ENCODE results near the gene PALM3. TPM values are rescaled to one million over a fixed set of nuclear protein-coding genes. Genes with fewer than 3 reads are reported as not detected.
"Not testable (repeated sequence)": the region's sequence is repeated elsewhere in the genome, so short reads cannot be mapped to it uniquely, and the experiment has no call there.

PALM3 gene
- total and polyA plus RNA-seq, 9 donors: 0.17 to 2.6 (median 0.33) TPM; not detected in 2

DNA sequence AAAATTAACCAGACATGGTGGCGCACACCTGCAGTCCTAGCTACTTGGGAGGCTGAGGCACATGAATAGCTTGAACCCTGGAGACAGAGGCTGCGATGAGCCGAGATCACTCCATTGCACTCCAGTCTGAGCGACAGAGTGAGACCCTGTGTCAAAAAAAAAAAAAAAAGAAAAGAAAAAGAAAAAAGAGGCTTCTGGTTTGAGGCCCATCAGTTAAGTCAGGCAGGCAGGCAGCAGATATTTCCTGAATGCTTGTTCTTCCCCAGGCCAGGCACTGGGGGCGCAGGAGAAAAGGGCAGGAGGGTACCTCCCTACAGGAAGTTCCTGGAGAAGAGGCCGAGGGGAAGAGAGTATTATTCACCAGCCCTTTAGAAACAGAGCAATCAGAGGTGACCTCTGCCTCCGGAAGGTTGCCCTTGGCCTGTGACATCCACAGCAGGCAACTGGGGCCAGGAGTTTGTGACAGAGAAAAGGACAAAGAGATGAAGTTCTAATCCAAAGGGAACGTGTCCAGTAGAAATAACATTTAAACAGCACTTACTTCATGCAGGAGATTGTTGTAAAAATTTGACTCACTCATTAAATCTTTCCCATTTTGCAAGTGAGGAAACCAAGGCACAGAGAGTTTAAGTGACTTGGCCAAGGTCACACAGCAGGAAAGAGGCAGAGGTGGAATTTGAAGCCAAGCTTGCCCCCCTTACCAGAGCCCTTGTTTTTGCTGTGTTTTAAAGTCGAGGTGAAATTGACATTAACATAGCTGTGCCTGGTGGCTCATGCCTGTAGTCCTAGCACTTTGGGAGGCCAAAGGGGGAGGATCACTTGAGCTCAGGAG is 38.3 kb downstream of the PALM3 start:
- H3K9me3 ChIP-seq: no peaks in the 10 kb centered on the region
- no peaks in the 10 kb centered on the region for H3K36me3 ChIP-seq
- no peak for DNase-seq
- WGBS, 3 donors: 54 to 63% (median 56%) methylated on average over 9 of the region's 9 CpGs
- no peak overlapping the region for H3K4me3 ChIP-seq
- no peak overlapping the region for H3K27ac ChIP-seq
- TF ChIP-seq EP300 (IDR thresholded peaks at IDR 0.05) (no peak), POLR2A (IDR thresholded peaks at IDR 0.05) (no peak)
- TF ChIP-seq, protein P1, sequence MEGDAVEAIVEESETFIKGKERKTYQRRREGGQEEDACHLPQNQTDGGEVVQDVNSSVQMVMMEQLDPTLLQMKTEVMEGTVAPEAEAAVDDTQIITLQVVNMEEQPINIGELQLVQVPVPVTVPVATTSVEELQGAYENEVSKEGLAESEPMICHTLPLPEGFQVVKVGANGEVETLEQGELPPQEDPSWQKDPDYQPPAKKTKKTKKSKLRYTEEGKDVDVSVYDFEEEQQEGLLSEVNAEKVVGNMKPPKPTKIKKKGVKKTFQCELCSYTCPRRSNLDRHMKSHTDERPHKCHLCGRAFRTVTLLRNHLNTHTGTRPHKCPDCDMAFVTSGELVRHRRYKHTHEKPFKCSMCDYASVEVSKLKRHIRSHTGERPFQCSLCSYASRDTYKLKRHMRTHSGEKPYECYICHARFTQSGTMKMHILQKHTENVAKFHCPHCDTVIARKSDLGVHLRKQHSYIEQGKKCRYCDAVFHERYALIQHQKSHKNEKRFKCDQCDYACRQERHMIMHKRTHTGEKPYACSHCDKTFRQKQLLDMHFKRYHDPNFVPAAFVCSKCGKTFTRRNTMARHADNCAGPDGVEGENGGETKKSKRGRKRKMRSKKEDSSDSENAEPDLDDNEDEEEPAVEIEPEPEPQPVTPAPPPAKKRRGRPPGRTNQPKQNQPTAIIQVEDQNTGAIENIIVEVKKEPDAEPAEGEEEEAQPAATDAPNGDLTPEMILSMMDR (IDR thresholded peaks at IDR 0.05): no peak
- H3K27me3 ChIP-seq: no peaks in the 10 kb centered on the region
- no peaks in the 10 kb centered on the region for H3K4me1 ChIP-seq (ENCODE audit: insufficient read depth)
- intact Hi-C loops (cut with DNase I): no loop called here

DNA sequence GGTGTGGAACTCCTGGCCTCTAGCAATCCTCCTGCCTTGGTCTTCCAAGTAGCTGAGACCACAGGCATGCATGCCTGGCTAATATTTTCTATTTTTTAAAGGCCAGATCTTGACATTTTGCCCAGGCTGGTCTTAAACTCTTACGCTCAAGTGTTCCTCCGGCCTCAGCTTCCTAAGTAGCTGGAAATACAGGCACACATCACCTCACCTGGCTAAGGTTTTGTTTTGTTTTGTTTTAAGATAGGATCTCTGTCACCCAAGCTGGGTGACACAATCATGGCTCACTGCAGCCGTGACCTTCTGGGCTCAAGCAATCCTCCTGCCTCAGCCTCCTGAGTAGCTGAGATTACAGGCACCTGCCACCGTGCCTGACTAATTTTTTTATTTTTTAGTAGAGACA is 39.4 kb downstream of the PALM3 start:
- WGBS, 3 donors: 63 to 71% (median 71%) methylated on average over 4 of the region's 4 CpGs
- Histone ChIP-seq H3K27ac (no peak overlapping the region), H3K36me3 (no peaks in the 10 kb centered on the region), H3K9me3 (no peaks in the 10 kb centered on the region), H3K4me3 (no peak overlapping the region), H3K27me3 (no peaks in the 10 kb centered on the region), H3K4me1 (ENCODE audit: insufficient read depth) (no peaks in the 10 kb centered on the region)
- intact Hi-C loops (cut with DNase I): no loop called here
- TF ChIP-seq POLR2A (IDR thresholded peaks at IDR 0.05) (no peak), EP300 (IDR thresholded peaks at IDR 0.05) (no peak)
- DNase-seq: no peak

GRCh38 chr19:14021474-14021873 is 40.4 kb downstream of the PALM3 start:
- no peak for DNase-seq
- intact Hi-C loops (cut with DNase I): no loop called here
- H3K36me3 ChIP-seq: no peaks in the 10 kb centered on the region
- TF ChIP-seq POLR2A (IDR thresholded peaks at IDR 0.05) (no peak), EP300 (IDR thresholded peaks at IDR 0.05) (no peak)
- TF ChIP-seq, protein P1 (IDR thresholded peaks at IDR 0.05): no peak
- WGBS, 3 donors: 54 to 69% (median 65%) methylated on average over 5 of the region's 5 CpGs
- H3K4me3 ChIP-seq: no peak overlapping the region
- no peaks in the 10 kb centered on the region for H3K9me3 ChIP-seq
- H3K27me3 ChIP-seq: no peaks in the 10 kb centered on the region
- H3K27ac ChIP-seq: no peak overlapping the region
- H3K4me1 ChIP-seq (ENCODE audit: insufficient read depth): no peaks in the 10 kb centered on the region

GRCh38 chr19:14019739-14020138 is 42.1 kb downstream of the PALM3 start:
- H3K27ac ChIP-seq; H3K36me3 ChIP-seq; H3K9me3 ChIP-seq; H3K27me3 ChIP-seq; H3K4me3 ChIP-seq; DNase-seq; H3K4me1 ChIP-seq (ENCODE audit: insufficient read depth): not testable (repeated sequence)
- intact Hi-C loops (cut with DNase I): loop anchor here in 1 of 4 donors (2.0 kb wide), 1 partner anchor 23 kb away; no protein-coding TSS in a partner anchor
- 83 to 89% (median 87%) methylated on average over 3 of the region's 3 CpGs for WGBS, 3 donors

DNA sequence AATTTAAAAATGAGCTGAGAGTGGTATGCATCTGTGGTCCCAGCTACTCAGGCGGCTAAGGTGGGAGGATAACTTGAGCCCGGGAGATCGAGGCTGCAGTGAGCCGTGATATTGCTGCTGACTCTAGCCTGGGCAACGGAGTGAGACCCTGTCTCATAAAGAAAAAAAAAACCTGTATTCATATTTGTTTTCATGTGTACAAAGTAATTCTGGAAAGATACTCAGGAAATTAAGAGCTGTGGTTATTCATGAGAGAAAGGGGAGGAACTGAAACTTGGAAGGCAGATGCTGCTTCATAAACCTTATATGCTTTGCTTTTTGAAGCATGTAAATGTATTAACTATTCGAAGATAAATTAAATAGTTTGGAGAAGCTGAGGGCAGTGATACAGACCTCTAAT is 42.8 kb downstream of the PALM3 start:
- no peaks in the 10 kb centered on the region for H3K4me1 ChIP-seq (ENCODE audit: insufficient read depth)
- TF ChIP-seq EP300 (IDR thresholded peaks at IDR 0.05) (no peak), POLR2A (IDR thresholded peaks at IDR 0.05) (no peak)
- TF ChIP-seq, protein P1 (IDR thresholded peaks at IDR 0.05): no peak
- H3K27me3 ChIP-seq: no peaks in the 10 kb centered on the region
- intact Hi-C loops (cut with DNase I): loop anchor here in 1 of 4 donors (2.0 kb wide), 1 partner anchor 22 kb away; no protein-coding TSS in a partner anchor
- H3K9me3 ChIP-seq: no peaks in the 10 kb centered on the region
- 48 to 61% (median 53%) methylated on average over 6 of the region's 6 CpGs for WGBS, 3 donors
- H3K4me3 ChIP-seq: no peak overlapping the region
- no peaks in the 10 kb centered on the region for H3K36me3 ChIP-seq
- no peak overlapping the region for H3K27ac ChIP-seq
- no peak for DNase-seq

Measured in ovary (tissue), 9 donors.